HFF-Myc (cell line): Measurements from ENCODE around the gene LAT.
A peak's percentile ranks its signal among the peaks of the same experiment; 100 is the strongest.
"Not testable (repeated sequence)": the region's sequence is repeated elsewhere in the genome, so short reads cannot be mapped to it uniquely, and the experiment has no call there.

Experiments
- DNase-seq: peaks from one replicate; pipeline ENCODE4 v3.0.0-alpha.2; 2011; ENCODE audit warnings: low read depth; ENCODE audit errors: extremely low read depth
- H3K4me3 ChIP-seq: replicated peaks from 2 replicates; pipeline ENCODE4 v1.5.1; 2011; ENCODE audit warnings: low read depth, mild to moderate bottlenecking, control low read depth, low read length
- CTCF ChIP-seq: IDR thresholded peaks from 2 replicates; pipeline ENCODE4 v1.5.1; 2012; ENCODE audit warnings: mild to moderate bottlenecking, low read depth, low read length, control low read depth; ENCODE audit errors: missing control alignments

LAT gene

GRCh38 chr16:28964072-28964471 lies 20.8 kb upstream of the LAT start:
- DNase-seq = no peak
- no peak overlapping the region for H3K4me3 ChIP-seq
- TF ChIP-seq CTCF = no peak

GRCh38 chr16:28964496-28964895 lies 20.4 kb upstream of the LAT start:
- no peak overlapping the region for H3K4me3 ChIP-seq
- TF ChIP-seq CTCF = no peak
- DNase-seq = no peak

GRCh38 chr16:28967156-28967555 lies 17.7 kb upstream of the LAT start:
- TF ChIP-seq CTCF = no peak
- no peak for DNase-seq
- H3K4me3 ChIP-seq = no peak overlapping the region

GRCh38 chr16:28969696-28970095 lies 15.2 kb upstream of the LAT start:
- H3K4me3 ChIP-seq = not testable (repeated sequence)

GRCh38 chr16:28974007-28974436 lies 10.8 kb upstream of the LAT start:
- DNase-seq = peak; percentile 29
- TF ChIP-seq CTCF = peak; percentile 82
- peak overlapping the region; percentile 98 for H3K4me3 ChIP-seq

More at GRCh38 chr16:28969696-28970095, 15.2 kb upstream of the LAT start:
- DNase-seq = not testable (repeated sequence)

GRCh38 chr16:28974437-28975157 lies 10.3 kb upstream of the LAT start, which contains the start of gene SPNS1:
Gene SPNS1 (plus strand): TSS chr16:28974778. CDS start chr16:28975152, 374 bp downstream.
- TF ChIP-seq CTCF = no peak
- DNase-seq = peak; percentile 84
- peak within 1 kb of the TSS; percentile 98 for H3K4me3 ChIP-seq

GRCh38 chr16:28975158-28975599 lies 9.7 kb upstream of the LAT start:
- no peak for TF ChIP-seq CTCF
- DNase-seq = no peak
- peak overlapping the region; percentile 98 for H3K4me3 ChIP-seq
